Lung (tissue), 12 donors: ENCODE measurements around the gene NYAP2. TPM values are rescaled to one million over a fixed set of nuclear protein-coding genes. Genes with fewer than 3 reads are reported as not detected.

ENCODE experiments used
- ATAC-seq: fragments of 200-7000 bp; cut with Tn5 transposase; one replicate; pipeline ENCODE4 v1.9.1; 2020; ENCODE audit warnings: moderate number of reproducible peaks; ENCODE audit not compliant: insufficient read depth, low FRiP score
- DNase-seq, 3 donors: peaks; one replicate each; pipeline ENCODE4 v3.0.0-alpha.2; 2013 to 2017
- H3K27ac ChIP-seq, 2 donors: one replicate each; pipeline ENCODE4 v1.5.1; 2013; ENCODE audit warnings: mild to moderate bottlenecking in 2 of 2, moderate library complexity in 2 of 2, control low read depth in 1 of 2, inconsistent platforms in 1 of 2, low read depth in 1 of 2, low read length in 1 of 2
- H3K27me3 ChIP-seq, 3 donors: one replicate each; pipeline ENCODE4 v1.5.1; 2013; ENCODE audit warnings: low read length in 2 of 3; ENCODE audit not compliant: control insufficient read depth in 3 of 3, insufficient read depth in 3 of 3
- H3K36me3 ChIP-seq, 4 donors: one replicate each; pipeline ENCODE4 v1.5.1; 2013; ENCODE audit warnings: low read length in 4 of 4, mild to moderate bottlenecking in 1 of 4, moderate library complexity in 1 of 4; ENCODE audit not compliant: control insufficient read depth in 4 of 4, insufficient read depth in 4 of 4
- H3K4me1 ChIP-seq, 5 donors: one replicate each; pipeline ENCODE4 v1.5.1; 2013; ENCODE audit warnings: low read length in 5 of 5, mild to moderate bottlenecking in 2 of 5, moderate library complexity in 1 of 5; ENCODE audit not compliant: control insufficient read depth in 5 of 5, insufficient read depth in 5 of 5
- H3K4me3 ChIP-seq: one replicate; pipeline ENCODE4 v1.5.1; 2013; ENCODE audit warnings: mild to moderate bottlenecking, control low read depth, moderate library complexity
- H3K9ac ChIP-seq, 2 donors: one replicate each; pipeline ENCODE4 v1.5.1; 2013; ENCODE audit warnings: low read length in 2 of 2, control low read depth in 1 of 2; ENCODE audit not compliant: insufficient read depth in 1 of 2
- H3K9me3 ChIP-seq, 4 donors: one replicate each; pipeline ENCODE4 v1.5.1; 2013; ENCODE audit warnings: low read length in 3 of 4, mild to moderate bottlenecking in 1 of 4, moderate library complexity in 1 of 4; ENCODE audit not compliant: control insufficient read depth in 4 of 4, insufficient read depth in 3 of 4
- CTCF ChIP-seq: IDR thresholded peaks from 2 replicates; pipeline ENCODE4 v1.5.1; 2012; ENCODE audit warnings: mild to moderate bottlenecking; ENCODE audit errors: control extremely low read depth, extremely low read depth
- WGBS, 2 donors: extraction: QIAGEN DNeasy Blood & Tissue Kit; methylation state at CpG; one replicate each; pipeline ENCODE4 v1.1.7; 2013; 5-methylcytosine and 5-hydroxymethylcytosine counted together
- polyA plus RNA-seq, 2 donors: library from polyadenylated mRNA; stranded (reverse); fragments of 200-250 nt; gene quantifications; one replicate each; pipeline ENCODE4 v1.2.1, GENCODE V29; 2013
- total RNA-seq, 2 donors: library from RNA; depleted of rRNA in 1 of 2; stranded (reverse); fragments of >200 nt in 1 of 2; gene quantifications; one replicate each; pipeline ENCODE4 v1.2.1, GENCODE V29; 2014 to 2021
- donor health status: control.
- donor health status: control.
- donor health status: Bipolar disorder and iron deficiency.
- donor health status: healthy.
- donor health status: DM: yes; HTN: yes; CAD: no.

Gene NYAP2
- total and polyA plus RNA-seq, 4 donors: 0.20 to 1.6 (median 0.83) TPM

- Histone ChIP-seq H3K9me3 (peaks cover 0 to 2% (median 0%) of the 10 kb centered on the region in 4 donors), H3K9ac (no peak overlapping the region), H3K4me1 (no peaks in the 10 kb centered on the region), H3K4me3 (no peak overlapping the region), H3K36me3 (no peaks in the 10 kb centered on the region), H3K27me3 (no peaks in the 10 kb centered on the region), H3K27ac (no peak overlapping the region)
- ATAC-seq: no peak
- no peak for TF ChIP-seq CTCF
- DNase-seq: no peak
- WGBS, 2 donors: 45 to 74% methylated on average over 2 of the region's 2 CpGs
These were observed 89.2 kb downstream of the NYAP2 start for GRCh38 chr2:225488743-225489142.

GRCh38 chr2:225493420-225494099 lies 94.0 kb downstream of the NYAP2 start:
- ATAC-seq: peak; percentile 24
- no peaks in the 10 kb centered on the region for H3K36me3 ChIP-seq
- H3K9ac ChIP-seq: no peak overlapping the region
- DNase-seq: no peak
- 75 to 89% methylated on average over 5 of the region's 5 CpGs for WGBS, 2 donors
- H3K27me3 ChIP-seq: no peaks in the 10 kb centered on the region
- H3K4me1 ChIP-seq: no peaks in the 10 kb centered on the region
- no peak overlapping the region for H3K27ac ChIP-seq
- TF ChIP-seq CTCF: no peak
- H3K9me3 ChIP-seq: no peaks in the 10 kb centered on the region
- H3K4me3 ChIP-seq: no peak overlapping the region

- DNase-seq: no peak
- Histone ChIP-seq H3K9ac (no peak overlapping the region), H3K27me3 (no peaks in the 10 kb centered on the region), H3K36me3 (no peaks in the 10 kb centered on the region), H3K27ac (no peak overlapping the region), H3K4me1 (no peaks in the 10 kb centered on the region), H3K4me3 (no peak overlapping the region), H3K9me3 (no peaks in the 10 kb centered on the region)
- TF ChIP-seq CTCF: no peak
- peak; percentile 32 for ATAC-seq
These were observed 94.6 kb downstream of the NYAP2 start for GRCh38 chr2:225494100-225494459.

DNA sequence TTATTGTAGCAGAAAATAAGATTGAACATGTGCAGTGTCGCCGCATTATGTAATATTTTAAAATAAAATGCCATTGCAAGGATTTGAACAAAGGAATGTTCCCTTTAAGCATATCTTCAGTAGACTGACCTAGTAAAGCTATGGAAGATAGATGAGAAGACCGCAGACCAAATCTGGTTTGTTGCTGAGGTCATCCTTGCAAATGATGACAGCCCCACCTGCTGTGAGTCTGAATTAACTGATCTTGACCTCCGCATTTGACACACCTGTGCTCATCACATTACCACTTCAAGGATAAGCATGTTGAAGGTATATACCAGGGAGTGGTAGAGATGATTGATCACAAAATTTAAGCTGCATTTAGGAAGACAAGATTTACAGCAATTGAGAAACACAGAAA lies 96.2 kb downstream of the NYAP2 start:
- H3K9me3 ChIP-seq: no peaks in the 10 kb centered on the region
- no peaks in the 10 kb centered on the region for H3K27me3 ChIP-seq
- no peak for DNase-seq
- no peaks in the 10 kb centered on the region for H3K4me1 ChIP-seq
- no peak overlapping the region for H3K27ac ChIP-seq
- no peak for TF ChIP-seq CTCF
- H3K4me3 ChIP-seq: no peak overlapping the region
- 92 to 95% methylated on average over 4 of the region's 4 CpGs for whole genome bisulfite sequencing, 2 donors
- no peak overlapping the region for H3K9ac ChIP-seq
- H3K36me3 ChIP-seq: no peaks in the 10 kb centered on the region
- no peak for ATAC-seq
